C1 segment of cervical spinal cord (tissue), 14 donors: Measurements from ENCODE around the gene DDX6.
A peak's percentile ranks its signal among the peaks of the same experiment; 100 is the strongest.
"Not testable (repeated sequence)": the region's sequence is repeated elsewhere in the genome, so short reads cannot be mapped to it uniquely, and the experiment has no call there.

ENCODE experiments used
- DNase-seq, 14 donors: peaks; one replicate each; lab custom pipeline; 2025; lab: John Stamatoyannopoulos, UW

Gene DDX6, protein sequence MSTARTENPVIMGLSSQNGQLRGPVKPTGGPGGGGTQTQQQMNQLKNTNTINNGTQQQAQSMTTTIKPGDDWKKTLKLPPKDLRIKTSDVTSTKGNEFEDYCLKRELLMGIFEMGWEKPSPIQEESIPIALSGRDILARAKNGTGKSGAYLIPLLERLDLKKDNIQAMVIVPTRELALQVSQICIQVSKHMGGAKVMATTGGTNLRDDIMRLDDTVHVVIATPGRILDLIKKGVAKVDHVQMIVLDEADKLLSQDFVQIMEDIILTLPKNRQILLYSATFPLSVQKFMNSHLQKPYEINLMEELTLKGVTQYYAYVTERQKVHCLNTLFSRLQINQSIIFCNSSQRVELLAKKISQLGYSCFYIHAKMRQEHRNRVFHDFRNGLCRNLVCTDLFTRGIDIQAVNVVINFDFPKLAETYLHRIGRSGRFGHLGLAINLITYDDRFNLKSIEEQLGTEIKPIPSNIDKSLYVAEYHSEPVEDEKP

DNA sequence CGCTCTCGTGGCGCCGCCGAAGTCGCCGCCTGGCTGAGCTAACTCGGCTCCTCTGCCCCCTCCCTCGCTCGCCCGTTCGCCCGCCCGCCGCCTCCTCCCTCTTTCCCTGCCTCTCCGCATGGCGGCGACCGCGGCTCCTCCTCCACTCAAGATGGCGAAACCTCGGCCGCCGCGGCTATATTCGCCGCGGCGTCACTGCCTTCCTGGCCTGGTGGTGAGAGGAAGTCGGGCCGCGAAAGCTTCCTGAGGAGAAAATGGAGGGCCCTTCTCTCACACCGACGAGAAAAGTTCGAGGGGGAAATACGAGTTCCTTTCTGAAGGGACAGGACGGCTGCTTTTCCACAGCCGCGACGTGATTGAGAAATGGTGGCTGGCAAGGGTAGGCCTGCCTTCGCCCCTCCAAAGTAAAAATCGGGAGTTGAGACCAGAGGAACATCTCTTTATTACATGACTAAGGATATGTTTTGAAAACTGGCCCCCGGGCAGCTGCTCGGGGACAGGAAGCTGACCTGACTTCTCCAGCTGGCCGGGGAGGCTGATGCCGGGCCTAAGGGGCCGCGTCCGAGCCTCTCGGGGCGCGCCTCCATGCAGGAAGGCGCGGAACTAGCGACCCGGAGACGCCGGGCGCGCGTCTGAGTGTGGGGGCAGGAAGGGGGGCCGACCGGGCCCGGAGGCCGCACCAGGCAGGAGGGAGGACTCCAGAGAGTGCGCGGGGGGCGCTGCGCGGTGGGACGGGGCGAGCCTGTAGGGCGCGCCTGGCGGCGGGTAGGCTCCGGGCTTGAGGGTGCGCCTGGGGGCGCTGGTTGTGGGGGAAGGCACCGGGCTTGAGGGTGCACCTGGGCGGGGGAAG is at the start of gene DDX6:
Gene DDX6 (minus strand): TSS at position 54 of the 850 bp plus-strand sequence. CDS start 4,913 bp downstream, outside the sequence.
- peak; percentile 42 to 94 (median 84) for DNase-seq

DNA sequence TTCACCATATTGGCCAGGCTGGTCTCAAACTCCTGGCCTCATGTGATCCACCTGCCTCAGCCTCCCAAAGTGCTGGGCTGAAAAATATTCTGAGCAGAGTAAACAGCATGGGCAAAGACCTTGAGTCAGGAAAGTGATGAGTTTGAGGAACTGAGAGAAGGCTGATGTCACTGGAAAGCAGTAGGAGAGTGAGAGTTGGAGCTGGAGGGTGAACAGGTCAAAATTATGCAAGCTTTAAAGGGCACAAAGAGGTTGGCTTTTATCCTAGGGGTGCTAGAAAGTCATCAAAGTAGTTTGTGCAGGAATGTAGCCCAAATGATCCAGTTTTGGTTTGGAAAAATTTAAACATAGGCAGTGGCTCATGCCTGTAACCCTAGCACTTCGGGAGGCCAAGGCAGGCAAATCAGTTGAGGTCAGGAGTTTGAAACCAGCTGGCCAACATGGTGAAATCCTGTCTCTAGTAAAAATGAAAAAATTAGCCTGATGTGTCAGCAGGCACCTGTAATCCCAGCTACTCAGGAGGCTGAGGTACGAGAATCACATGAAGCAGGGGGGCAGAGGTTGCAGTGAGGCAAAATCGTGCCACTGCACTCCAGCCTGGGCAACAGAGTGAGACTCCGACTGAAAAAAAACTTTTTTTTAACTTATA is 48.1 kb upstream of the DDX6 start:
- no peak for DNase-seq

DNA sequence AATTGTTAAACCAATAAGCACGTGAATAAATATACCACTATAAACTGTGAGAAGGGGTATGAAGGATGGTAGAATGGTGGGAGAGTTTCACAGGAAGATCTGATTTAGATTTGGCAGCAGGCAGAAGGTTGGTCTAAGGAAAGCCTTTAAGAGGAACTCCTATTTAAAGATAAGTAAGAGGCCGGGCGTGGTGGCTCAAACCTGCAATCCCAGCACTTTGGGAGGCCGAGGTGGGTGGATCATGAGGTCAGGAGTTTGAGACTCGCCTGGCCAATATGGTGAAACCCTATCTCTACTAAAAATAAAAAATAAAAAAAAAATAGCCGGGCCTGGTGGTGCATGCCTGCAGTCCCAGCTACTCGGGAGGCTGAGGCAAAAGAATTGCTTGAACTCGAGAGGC is 46.9 kb upstream of the DDX6 start:
- DNase-seq, result no peak

DNA sequence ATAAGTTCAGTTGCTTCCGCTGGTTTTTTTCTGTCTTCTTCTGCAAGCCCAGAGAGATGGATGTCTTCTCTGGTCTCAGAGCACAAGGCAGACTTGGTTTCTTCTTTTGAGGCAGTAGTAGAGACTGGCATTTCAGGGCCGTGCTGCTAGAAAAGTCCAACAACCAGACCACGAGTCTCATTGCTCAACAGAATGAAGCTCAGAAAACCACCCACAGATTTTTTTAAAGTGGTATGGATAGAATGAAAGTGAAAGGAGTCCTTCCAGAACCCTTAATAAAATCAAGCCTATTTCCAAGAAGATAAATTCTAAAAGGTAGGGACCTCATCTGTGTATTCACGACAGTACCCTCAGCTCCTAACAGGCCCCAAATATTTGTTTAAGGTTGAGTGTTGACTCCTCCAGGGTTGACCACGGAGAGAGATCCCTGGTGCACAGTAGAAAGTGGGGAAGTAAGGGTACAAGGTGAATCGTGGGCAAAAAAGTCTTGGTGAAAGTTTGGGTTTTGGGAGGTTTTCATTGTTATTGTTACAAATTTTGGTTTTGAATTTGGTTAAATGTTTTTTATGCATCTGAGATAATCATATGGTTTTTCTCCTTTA is 43.6 kb upstream of the DDX6 start:
- DNase-seq, result peak in 2 of 14 donors; percentile 14 to 16

DNA sequence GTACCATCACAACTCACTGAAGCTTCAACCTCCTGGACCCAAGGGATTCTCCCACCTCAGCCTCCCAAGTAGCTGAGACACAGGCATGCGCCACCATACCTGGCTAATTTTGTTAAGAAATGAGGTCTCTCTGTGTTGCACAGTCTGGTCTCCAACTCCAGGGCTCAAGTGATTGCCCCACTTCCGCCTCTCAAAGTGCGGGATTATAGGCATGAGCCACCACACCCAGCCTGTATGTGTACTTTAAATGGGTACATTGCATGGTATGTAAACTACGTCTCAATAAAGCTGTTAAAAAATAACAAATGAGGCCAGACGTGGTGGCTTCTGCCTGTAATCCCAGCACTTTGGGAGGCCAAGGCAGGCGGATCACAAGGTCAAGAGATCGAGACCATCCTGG is 36.2 kb upstream of the DDX6 start:
- DNase-seq, result no peak

DNA sequence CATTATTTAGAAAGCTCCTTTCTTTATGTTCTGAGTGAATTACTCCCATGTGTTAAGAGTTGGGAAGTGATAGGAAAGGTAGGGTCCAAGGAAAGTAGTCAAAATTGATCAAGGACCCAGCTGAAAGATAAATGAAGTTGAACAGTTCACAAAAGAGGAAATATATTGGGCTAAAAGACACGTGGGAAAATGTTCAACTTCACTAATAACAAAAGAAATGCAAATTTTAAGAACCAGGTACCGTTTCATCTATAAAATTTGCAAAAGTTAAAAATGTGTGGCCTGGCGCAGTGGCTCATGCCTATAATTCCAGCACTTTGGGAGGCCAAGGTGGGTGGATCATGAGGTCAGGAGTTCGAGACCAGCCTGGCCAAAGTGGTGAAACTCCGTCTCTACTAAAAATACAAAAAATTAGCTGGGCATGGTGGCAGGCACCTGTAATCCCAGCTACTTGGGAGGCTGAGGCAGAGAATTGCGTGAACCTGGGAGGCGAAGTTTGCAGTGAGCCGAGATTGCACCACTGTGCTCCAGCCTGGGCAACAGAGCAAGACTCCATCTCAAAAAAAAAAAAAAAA is 32.1 kb upstream of the DDX6 start:
- DNase-seq, result not testable (repeated sequence)

DNA sequence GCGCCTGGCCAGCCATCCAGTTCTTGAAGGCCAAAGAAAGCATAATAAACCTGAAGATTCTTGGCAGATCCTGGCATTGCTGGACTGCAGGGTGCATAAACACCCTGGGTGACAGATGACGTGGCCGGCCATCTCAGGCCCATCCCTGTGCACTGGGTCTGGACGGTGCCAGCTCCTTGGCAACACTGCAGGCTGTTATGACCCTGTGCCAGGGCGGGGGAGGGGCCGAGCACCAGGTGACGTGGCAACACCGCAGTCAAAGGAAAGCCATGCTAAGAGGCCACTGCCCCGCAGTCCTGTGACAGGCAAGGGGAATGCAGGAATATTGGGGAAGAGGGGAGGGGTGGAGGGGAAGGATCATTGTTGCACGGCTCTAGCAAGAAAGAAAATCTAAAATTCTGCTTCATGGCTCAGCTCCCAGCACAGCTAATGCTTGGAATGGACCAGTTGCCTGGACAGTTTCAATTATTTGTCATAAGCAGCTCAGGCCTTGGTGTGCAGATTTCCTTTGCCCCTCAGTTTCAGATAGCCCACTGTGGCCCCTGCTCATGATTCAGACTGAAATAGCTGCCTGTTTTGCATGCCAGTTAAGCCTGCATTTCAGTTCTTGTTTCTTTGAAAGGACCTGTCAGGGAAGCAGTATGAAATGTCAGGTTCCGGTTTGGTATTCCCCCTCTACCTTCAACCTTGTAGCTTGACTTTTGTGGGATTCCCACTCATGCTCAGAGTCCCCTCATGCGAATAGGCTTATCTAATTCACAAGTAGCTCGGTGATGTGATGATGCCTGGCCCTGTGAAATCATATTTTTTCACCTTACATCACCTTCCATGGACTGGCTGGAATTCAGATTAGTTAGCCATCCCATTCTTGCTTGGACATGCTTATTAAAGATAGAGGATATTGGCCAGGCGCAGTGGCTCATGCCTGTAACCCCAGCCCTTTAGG is 29.7 kb upstream of the DDX6 start:
- DNase-seq, result peak in 13 of 14 donors; percentile 12 to 97 (median 70)

DNA sequence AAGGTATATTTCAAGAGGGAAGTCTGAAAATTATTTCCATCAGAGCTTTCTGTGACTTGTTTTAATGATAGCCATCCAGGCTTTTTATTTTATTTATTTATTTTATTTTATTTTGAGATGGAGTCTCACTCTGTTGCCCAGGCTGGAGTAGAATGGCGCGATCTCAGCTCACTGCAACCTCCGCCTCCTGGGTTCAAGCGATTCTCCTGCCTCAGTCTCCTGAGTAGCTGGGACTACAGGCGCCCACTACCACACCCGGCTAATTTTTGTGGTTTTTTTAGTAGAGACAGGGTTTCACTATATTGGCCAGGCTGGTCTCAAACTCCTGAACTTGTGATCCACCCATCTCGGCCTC is 29.0 kb upstream of the DDX6 start:
- DNase-seq, result not testable (repeated sequence)

DNA sequence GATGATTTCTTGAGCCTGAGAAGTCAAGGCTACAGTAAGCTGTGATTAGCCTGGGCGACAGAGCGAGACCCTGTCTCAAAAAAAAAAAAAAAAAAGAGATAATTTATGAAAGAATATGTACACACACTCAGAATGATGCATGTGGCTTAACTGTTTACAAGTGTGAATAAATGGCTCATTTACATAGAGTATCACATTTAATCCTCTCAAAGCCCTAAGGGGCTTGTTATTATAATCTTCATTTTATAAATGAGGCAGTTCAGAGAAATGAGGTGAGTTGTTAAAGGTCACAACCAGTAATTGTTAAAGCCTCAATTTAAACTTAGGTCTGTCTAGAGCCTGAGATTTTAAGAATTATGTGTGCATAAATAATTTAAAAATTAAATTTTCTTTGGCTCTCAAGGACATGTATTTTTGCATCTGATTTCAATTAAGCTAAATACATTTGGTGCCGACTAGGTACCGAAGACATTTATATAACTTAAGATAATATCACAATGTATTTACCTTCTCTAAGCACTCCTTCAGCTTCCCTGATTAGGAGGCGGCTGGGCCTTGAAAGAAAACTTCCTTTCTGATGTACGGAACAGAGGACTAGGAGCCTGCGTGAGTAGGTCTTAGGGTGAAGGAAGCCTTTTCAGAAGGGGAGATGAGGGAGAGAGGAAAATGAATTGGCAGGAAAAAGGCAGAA is 28.5 kb upstream of the DDX6 start:
- no peak for DNase-seq

DNA sequence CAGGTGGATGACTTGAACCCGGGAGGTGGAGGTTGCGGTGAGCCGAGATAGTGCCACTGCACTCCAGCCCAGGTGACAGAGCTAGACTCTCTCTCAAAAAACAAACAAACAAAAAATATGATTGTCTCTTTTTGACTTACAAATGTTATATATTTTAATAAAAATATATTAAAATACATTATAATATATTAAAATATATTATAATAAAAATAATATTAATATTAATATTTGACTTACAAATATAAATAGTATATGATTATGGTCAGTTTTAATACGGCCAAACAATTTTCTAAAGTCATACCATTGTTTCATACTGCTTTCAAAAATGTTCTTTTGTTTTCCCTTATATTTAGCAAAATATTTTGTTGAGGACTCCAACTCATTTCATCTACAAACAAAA is 27.2 kb upstream of the DDX6 start:
- DNase-seq, result no peak

DNA sequence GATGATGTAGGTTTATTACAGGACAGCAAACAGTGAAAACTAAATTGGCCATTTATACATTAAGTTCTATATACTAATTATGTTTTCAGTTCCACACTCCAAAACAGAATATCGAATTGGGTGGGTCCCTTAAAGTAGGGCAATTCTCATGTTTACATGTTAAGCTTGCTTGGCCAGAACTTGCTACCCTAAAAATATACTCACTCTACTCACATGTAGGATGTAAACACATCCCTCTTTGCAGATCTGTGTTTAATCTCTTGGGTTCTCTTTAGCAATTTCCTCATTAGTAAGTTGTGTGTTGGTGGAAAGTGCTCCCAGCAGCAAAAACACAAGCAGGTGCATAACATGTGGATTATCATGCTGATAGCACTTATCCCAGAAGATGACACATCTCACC is 22.6 kb upstream of the DDX6 start:
- DNase-seq, result no peak

DNA sequence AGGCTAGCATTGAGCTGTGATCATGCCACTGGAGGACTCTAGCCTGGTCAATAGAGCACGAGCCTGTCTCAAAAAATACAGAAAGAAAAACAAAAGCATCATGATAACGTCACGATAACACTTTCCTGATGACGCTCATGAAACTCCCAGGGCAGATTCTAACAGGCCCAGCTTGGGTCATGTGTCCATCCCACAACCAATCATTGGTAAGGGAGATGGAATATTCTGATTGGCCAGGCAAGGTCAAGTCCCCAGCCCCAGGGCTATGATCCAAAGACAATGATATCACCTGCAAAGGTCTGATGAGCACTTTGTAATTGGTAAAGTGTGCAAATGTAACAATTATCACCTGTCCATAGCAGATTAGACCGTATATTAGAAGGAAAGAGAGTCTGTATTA is 21.5 kb upstream of the DDX6 start:
- no peak for DNase-seq

DNA sequence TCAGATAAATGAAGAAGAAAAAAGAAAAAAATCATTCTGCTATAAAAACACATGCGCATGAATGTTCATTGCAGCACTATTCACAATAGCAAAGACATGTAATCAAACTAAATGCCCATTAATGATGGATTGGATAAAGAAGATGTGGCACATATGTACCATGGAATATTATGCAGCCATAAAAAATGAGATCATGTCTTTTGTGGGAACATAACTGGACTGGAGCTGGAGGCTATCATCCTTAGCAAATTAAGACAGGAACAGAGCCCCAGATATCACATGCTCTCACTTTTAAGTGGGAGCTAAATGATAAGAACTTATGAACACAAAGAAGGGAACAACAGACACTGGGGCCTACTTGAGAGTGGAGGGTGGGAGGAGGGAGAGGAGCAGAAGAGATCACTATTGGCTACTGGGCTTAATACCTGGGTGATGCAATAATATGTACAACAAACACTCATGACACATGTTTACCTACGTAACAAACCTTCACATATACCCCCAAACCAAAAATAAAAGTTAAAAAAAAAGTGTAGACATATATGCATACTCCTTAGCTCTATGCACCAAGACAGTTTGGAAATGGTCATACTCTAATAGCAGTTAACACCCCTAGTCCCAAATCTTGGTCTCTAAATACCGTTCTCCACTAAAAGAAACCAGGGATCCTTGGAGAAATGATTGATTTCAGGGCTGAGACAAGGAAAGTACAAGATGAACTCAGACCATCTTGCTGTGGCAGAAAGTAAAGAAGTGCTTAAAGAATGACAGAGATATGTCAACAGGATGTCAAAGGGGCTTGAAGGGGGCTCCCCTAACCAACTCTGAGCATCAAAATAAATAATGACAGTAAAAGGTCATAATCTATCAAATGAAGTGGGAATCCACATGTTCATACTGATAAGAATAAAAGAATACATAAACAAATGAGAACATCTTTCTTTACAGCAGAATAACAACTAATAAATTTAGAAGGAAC is 17.1 kb upstream of the DDX6 start:
- no peak for DNase-seq

DNA sequence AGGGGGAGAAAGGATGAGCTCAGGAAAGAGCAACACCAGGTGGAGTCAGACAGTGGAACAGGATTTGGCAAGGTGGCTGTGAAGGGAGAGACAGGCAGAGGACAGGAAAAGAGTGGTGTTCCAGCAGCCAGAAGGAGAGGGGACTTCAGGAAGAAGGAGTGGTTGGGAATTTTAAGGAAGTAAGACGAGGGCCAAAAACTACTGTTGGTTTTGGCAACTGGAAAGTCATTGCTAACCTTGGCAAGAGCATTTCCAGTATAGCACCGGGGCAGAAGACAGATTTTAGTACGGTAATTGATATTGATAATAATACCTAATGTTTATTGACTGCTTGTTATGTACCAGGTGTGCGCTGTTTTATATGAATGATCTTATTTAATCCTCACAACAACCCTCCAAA is 15.4 kb upstream of the DDX6 start:
- DNase-seq, result no peak

DNA sequence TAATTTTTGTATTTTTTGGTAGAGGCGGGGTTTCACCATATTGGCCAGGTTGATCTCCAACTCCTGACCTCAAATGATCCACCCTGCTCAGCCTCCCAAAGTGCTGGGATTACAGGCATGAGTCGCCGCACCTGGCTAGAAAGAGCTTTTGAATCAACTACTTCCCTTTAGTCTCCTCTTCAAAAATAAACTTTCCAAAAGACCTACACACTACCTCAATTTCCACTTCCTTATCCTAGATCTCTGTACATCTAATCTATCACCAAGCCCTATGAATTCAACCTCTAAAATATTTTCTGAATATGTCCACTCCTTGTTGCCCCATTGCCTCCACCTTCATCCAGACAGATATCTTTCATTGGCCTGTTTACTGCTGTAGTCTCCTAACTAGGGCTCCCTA is 13.1 kb upstream of the DDX6 start:
- DNase-seq, result no peak

DNA sequence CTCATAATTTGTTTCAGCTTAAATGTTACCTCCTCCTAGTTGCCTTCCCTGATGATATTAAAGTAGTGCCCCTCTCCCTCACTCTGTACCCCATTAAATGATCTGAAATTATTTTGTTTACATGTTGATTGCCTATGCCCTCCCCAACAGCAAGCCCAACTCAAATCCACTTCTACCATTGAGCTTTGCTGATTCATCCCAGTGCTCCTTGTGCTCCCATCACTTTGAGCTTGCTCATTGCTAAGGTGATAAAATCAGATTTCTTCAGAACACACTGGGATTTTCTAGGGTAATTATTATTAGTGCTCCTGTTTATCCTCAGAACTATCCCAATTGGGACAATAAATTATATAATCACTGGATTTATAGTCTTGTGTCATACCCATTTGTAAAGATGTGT is 8.4 kb upstream of the DDX6 start:
- no peak for DNase-seq

DNA sequence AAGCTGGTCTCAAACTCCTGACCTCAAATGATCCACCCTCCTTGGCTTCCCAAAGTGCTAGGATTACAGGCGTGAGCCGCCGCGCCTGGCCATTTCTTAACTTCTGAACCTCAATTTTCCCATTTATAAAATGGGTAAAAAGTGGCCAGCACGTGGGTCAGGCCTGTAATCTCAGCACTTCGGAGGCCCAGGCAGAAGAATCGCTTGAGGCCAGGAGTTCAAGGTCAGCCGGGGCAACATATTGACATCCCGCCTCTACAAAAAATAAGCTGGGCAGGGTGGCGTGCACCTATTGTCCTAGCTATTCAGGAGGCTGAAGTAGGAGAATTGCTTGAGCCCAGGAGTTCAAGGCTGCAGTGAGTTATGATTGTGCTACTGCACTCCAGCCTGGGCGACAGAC is 6.5 kb upstream of the DDX6 start:
- no peak for DNase-seq

DNA sequence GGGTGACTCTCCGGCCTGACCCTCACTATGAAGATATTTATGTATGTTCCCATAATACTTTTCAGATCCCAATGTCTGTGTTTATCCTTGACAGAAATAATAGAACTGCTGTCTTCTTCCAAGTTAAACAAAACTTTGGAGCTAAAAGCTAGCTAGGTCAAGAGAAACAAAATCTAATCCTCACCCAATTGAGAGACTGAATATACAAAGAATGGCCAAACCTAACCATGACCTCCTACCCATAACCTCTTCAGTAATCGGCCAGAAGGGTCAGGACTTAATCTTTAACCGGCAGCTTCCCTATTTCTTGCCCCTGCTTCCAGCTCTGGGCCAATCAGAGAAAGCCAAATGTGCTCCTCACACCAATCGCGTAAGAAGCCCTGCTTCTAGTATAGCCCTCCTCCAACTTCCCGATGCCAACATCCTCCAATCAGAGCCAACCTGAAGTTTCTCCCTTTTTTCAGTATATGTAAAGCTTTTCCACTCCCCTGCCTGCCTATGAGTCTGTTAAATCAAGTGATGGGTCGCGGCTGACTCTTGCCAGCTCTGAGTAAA is 1.7 kb upstream of the DDX6 start:
- peak in 12 of 14 donors; percentile 10 to 71 (median 44) for DNase-seq
